IPS-18c (cell line): Measurements from ENCODE around the gene RAB31.

Experiments
- H3K4me3 ChIP-seq: 2 replicates; pipeline ENCODE4 v1.7.0; 2013; ENCODE audit warnings: low read depth, mild to moderate bottlenecking, low read length, moderate library complexity; ENCODE audit not compliant: insufficient read depth
- H3K9me3 ChIP-seq: one replicate; pipeline ENCODE4 v1.6.1; 2013; ENCODE audit warnings: mild to moderate bottlenecking, low read length, moderate library complexity; ENCODE audit not compliant: control insufficient read depth, insufficient read depth

RAB31 gene

DNA sequence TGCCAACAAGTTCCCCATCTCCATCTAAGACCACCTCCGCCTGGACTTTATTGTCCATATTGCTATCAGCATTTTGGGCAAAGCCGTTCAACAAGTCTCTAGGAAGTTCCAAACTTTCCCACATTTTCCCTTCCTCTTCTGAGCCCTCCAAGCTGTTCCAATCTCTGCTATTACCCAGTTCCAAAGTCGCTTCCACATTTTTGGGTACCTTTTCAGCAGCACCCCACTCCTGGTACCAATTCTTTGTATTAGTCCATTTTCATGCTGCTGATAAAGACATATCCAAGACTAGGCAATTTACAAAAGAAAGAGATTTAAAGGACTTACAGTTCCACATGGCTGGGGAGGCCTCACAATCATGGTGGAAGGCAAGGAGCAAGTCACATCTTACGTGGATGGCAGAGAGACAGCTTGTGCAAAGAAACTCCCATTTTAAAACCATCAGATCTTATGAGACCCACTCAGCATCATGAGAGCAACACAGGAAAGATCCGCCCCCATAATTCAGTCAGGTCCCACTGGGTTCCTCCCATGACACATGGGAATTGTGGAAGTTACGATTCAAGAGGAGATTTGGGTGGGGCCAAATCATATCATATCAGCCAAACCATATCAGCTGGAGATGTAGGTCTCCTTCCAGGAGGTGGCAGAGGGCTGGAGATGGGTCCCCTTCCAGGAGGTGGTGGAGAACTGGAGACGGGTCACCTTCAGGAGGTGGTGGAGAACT is 157.8 kb downstream of the RAB31 start:
- peaks cover 3% of the 10 kb centered on the region for H3K9me3 ChIP-seq
- no peak overlapping the region for H3K4me3 ChIP-seq

DNA sequence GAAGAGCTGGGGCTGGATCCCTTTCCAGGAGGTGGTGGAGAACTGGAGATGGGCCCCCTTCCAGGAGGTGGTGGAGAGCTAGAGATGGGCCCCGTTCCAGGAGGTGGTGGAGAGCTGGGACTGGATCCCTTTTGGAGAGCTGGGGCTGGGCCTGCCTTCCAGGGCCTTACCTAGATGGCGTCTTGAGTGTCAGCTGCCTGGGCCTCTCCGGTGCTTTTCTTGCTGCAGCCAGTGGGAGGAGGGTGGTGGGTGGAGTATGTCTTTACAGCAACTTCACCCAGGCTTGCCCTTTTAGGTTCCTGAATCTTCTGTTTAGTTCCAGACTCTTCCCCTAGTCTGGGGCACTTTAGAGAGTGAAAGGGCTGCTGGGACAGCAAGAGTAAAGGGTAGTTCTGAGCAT is 158.5 kb downstream of the RAB31 start:
- Histone ChIP-seq H3K4me3 (no peak overlapping the region), H3K9me3 (peaks cover 3% of the 10 kb centered on the region)

DNA sequence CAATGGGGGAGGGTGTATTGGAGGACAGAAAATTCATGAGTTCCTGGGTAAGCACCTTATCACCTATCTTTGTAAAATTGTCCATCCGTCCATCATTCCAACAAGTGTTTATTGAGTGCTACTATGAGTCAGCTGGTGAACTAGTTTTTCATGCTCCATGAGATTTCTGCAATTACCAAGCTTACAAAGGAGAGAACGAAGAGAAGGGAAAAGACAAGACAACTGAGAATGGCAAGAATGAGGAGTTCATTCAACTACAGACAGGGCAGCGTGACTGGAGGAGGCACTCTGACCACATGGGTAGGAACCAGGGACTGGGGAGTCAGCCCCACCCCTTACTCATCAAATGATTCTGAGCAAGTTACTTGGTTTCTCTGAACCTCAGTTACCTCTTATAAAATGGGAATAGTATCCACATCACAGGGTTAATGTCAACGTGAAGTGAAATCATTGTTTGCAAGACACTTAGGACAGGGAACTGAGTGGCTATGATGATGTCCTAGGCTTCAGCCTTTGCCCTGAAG is 159.0 kb downstream of the RAB31 start:
- peaks cover 3% of the 10 kb centered on the region for H3K9me3 ChIP-seq
- H3K4me3 ChIP-seq, result no peak overlapping the region

DNA sequence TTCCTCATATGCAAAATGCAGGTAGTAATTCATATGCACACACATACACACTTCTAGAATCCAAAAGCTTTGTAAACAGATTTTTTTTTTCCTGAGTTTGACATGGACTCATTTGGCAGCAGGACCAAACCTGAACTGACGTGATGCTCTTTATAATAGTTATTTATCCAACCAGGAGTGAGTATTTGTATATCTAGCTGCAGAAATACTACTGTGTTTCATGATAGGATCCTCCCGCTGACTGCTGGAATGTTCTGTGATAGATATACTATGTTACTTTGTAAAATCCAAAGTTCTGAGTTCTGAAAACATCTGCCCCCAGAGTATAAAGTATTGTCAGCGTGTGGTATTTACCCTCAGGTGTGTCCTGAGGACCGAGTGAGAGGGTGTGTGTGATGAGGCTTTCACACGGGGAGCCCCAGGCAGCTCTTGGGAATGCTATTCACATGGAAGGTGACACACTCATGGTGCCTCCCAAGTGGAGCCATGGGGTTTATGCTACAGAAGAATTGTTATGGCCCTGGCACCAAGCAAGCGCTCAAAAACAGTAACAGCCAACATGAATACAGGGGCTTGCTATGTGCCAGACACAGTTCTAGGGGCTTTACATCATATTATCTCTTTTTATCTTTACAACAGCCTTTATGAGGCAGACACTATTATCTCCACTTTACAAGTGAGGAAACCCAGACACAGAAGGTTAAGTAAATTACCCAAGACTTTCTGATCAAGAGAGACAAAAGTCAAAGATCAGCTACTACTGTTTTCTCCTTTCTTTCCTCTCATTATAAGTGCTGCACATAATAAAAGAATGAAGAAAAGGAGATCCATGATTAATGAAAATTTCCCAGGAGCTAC is 161.0 kb downstream of the RAB31 start:
- Histone ChIP-seq H3K4me3 (no peak overlapping the region), H3K9me3 (peaks cover 3% of the 10 kb centered on the region)

DNA sequence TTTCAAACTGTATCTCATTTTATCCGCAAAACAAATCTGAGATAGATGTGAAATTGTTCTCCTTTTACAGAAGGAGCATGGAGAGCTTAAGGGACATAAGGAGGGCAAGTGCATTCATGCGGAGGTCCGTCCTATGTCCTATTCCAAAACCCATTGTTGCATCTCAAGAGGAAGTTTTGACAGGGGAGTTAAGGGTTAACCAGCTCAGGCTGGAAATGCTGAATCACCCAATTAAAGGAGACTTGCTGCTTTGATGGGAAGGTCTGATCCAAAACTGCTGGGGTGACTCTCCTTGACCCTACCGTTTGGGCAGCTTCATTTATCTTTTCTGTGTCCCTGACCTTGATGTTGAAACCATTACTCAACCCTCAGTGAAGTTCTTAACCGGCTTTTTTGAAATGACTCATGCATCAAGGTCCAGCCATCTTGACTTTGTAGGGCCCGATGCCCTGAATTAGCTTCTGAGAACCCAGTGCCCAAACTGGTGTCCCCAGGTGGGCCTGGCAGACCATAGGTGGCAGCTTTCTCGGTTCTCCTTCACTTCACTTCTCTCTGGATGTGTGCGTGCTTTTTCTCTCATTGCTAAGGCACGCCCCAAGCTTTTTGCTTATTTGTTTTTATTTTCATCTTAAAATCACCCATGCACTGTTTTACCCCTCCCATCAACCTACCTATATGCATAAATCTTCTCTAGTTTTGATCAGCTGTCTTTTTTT is 161.8 kb downstream of the RAB31 start:
- Histone ChIP-seq H3K4me3 (no peak overlapping the region), H3K9me3 (peaks cover 3% of the 10 kb centered on the region)

DNA sequence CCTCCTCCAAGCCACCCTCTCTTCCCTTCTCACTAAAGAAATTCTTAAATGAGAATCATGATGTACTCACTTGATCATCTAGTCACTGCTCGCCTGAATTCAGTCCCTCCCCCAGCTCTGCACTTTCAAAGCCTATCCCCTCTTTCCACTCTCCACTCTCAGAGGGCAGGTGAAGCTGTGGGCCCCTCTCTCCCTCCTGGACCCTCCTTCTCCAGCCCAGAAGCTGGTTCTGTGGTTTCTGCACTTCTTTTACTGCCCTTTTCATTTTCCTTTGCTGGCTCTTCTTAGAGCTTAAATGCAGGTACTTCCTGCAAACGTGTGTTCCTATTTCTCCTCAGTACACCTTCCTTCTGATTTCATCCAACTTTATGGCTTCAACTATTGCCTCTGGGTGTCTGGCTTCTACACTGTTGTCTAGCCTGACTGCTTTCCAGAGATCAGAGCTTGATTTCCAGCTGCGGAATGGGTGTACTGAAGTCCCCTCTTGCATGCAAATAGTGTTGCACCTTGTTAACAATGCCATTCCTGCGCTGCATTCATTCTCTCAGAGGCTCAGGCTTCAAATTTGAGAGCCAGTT is 162.4 kb downstream of the RAB31 start:
- H3K9me3 ChIP-seq, result peaks cover 3% of the 10 kb centered on the region
- H3K4me3 ChIP-seq, result 0 out of 2 replicates have a peak overlapping the region, but pooled peaks have one; percentile 24

DNA sequence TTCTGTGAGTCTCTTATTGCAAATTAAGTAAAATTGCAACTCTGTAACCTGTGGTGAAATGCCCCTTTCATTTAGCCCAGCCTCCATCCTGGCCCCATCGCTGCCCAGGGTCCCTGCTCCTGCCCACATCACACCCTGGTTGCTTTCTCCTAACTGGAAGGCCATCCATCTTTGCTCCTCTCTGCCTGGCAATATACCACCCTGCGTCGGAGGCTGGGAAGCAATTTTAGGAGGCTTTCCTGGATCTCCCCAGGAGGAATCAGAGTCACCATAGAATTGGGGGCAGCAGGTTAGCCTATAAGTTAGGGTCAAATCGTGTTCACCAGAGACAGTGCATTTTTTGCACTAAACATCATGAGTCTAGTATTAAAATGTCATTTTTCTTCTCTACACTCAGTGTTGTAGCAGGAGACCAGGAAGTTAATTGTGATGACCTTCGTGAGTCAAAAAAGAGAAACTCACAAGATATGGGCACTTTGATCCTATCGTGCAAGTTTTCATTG is 163.2 kb downstream of the RAB31 start:
- no peak overlapping the region for H3K4me3 ChIP-seq
- peaks cover under 1% of the 10 kb centered on the region for H3K9me3 ChIP-seq

DNA sequence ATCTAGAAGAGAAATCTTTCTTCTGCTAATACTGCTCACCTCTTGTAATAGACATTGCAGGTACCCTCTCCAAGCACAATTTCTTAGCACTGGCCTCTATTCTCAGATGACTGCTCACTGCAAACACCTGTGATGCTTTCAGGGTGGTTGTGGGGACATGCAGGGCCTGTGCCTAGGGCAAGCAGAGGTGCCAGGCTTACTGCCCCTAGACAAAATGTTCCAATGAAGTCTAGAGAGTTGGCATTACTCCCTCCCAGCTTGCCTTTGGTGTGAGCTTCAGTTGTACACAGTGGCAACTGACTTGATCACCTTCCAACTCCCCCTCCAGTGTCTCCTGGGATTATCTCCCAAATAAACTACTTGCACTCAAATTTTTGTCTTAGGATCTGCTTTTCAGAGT is 164.7 kb downstream of the RAB31 start:
- no peaks in the 10 kb centered on the region for H3K9me3 ChIP-seq
- no peak overlapping the region for H3K4me3 ChIP-seq

DNA sequence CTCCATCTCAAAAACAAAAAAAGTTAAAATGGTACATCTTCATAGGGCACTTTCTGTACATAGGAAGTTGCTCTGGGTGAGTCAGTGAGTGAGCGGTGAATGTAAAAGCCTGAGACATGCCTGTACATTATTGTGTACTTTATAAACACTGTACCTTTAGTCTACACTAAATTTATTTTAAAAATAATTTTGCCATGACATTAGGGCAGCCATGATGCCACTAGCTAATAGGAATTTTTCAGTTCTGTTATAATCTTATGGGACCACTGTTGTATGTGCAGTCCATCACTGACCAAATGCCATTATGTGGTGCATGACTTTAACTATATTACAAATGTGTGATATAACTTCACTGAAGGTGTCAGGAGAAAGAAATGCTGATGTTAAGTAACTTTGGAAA is 166.6 kb downstream of the RAB31 start:
- Histone ChIP-seq H3K9me3 (no peaks in the 10 kb centered on the region), H3K4me3 (no peak overlapping the region)

DNA sequence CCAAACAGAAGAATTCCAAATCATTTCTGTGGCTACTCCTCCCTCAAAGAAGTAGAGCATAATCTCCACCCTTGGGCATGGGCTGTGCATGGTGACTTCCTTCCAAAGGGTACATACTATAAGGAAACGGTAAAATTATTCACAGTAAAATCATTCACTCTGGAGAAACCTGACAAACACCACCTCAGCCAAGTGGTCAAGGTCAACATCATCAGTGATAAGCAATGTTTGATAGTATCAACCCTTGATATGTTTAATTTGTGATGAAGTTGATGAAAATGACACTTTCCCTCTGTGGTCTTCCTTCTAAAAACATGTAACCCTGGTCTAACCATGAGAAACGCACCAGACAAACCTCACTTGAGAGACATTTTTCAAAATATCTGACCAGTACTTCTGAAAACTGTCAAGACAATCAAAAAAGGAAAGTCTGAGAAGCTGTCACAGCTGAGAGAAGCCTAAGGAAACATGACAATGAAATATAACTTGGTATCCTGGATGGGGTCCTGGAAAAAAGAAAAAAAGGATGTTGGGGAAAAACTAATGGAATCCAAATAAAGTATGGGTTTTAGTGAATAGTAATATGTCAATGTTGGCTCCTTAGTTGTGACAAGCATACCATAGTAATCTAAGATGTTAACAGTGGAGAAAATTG is 168.2 kb downstream of the RAB31 start:
- no peak overlapping the region for H3K4me3 ChIP-seq

DNA sequence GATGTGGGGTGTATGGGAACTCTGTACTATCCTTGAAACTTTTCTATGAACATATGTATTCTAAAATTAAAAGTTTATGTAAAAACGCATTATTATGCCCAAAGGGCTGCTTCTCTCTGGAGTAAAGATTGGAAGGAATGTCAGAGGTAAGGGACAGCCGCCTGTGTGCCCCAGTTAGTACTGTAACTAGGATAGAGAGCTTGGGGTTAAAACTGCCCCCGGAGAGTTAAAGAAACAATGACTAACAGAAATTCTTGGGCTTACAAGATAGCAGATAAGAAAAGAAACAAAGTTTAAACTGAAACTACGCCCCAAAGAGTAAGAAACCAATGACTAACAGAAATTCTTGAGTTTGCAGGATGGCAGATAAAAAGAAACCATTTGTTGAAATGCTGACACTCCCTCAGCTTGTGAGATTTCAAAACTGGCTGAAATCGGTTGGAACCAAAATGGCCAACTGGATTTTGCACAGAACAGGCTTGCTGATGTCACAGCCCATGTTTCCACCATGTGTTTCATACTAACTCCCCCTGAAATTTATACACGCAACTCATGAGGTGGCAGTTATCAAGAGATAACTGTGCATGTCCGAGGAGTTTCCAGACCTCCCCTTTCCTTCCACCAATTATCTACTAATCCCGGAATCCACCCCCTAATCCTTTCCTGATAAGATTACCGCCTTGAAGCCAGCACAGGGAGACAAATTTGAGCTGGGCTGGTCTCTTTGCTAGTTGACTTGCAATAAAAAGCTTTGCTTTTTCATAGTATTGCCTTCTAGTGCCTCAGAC is 169.0 kb downstream of the RAB31 start:
- no peaks in the 10 kb centered on the region for H3K9me3 ChIP-seq
- no peak overlapping the region for H3K4me3 ChIP-seq

More for the DNA sequence above, 168.2 kb downstream of the RAB31 start:
- no peaks in the 10 kb centered on the region for H3K9me3 ChIP-seq

DNA sequence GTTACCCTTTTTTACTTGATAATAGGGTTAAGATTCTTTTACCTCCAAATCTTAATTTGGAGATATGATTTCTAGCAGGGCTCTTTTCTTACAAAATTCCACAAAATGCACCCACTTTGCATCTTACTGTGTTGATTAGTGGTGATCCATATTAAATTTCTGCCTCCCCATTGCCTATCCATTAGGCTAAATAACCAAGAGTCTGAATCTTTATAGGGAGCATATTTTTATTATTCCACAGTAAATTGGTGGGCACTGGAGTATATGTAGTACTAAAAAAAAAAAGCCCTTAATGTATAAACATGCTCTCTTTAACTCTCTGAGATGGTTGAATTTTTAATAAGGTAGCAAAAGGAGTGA is 169.5 kb downstream of the RAB31 start:
- Histone ChIP-seq H3K9me3 (peaks cover 2% of the 10 kb centered on the region), H3K4me3 (no peak overlapping the region)

DNA sequence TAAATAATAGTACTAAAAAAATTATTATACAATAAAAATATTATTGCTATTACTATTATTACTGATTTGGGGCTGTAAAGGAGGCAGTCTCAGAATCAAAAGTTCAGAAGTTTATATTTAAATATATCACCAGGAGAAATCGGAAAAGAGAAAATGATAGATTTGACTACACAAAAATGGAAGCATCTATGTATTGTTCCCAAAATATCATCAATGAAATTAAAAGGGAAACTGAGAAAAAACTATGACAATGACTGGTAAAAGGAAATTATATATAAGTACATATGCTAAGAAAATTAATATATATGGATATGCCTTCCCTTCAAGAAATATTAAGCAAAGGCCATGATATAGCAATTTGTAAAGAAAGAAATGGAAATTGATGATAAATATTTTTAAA is 170.0 kb downstream of the RAB31 start:
- Histone ChIP-seq H3K4me3 (no peak overlapping the region), H3K9me3 (peaks cover 2% of the 10 kb centered on the region)

DNA sequence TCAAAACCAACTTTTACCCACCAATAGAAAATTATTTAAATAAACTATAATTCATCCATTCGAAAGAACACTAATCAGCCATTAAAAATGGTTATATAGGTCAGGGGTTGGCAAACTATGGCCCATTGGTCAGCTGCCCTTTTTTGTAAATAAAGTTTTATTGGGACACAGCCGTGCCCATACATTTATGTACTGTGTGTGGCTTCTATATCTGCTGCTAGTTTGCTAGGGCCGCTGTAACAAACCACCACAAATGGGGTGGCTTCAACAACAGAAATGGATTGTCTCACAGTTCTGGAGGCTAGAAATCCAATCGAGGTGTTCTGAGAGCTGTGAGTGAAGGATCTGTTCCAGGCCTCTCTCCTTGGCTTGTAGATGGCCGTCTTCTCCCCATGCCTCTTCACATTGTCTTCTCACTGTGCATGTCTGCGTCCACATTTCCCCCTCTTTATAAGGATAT is 170.7 kb downstream of the RAB31 start:
- H3K4me3 ChIP-seq, result no peak overlapping the region
- H3K9me3 ChIP-seq, result peaks cover 2% of the 10 kb centered on the region

DNA sequence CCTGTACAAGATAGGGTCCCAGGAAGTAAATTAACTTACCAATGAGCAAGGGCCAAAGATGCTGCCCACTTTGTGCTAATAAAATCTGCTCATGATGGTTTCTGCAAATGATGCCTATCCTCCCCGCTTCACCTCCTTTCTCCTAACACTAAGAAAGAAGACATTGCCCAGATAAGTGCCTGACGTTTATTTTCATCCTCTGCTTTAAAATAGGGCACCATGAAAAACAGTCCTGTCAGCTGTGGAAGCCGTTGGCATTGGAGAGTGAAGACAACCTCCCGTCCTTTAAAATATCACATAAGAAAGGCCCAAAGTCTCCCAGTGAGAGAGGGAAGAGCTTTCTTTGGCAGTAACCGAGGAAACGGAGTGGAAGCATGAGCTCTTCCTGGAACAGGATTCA is 176.0 kb downstream of the RAB31 start:
- Histone ChIP-seq H3K9me3 (peaks cover 2% of the 10 kb centered on the region), H3K4me3 (no peak overlapping the region)

DNA sequence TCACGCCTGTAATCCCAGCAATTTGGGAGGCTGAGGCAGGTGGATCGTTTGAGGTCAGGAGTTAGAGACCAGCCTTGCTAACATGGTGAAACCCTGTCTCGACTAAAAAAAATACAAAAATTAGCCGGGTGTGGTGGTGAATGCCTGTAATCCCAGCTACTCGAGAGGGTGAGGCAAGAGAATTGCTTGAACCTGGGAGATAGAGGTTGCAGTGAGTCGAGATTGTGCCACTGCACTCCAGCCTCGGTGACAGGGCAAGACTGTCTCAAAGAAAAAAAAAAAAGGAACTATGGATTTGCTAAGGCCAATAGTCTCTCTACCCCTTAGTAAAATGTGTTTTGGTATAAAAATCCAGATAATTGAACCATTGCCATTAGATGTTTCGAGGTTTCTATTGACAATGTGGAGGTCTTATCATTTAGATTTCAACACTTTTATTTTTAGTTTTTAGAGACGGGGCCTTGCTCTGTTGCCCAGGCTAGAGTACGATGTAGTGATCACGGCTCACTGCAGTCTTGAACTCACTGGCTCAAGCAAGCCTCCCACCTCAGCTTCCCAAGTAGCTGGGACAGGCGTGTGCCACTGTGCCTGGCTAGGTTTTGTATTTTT is 176.5 kb downstream of the RAB31 start:
- Histone ChIP-seq H3K4me3 (no peak overlapping the region), H3K9me3 (peaks cover 2% of the 10 kb centered on the region)
